Renal cortex interstitium (tissue), 15 donors: Measurements from ENCODE around the gene IKZF4. TPM values are rescaled to one million over a fixed set of nuclear protein-coding genes. Genes with fewer than 3 reads are reported as not detected.
A peak's percentile ranks its signal among the peaks of the same experiment; 100 is the strongest.
"Not testable (repeated sequence)": the region's sequence is repeated elsewhere in the genome, so short reads cannot be mapped to it uniquely, and the experiment has no call there.

ENCODE experiments used
- DNase-seq, 11 donors: peaks; one replicate each; pipeline ENCODE4 v3.0.0-alpha.2; 2013; ENCODE audit warnings: low read depth in 9 of 11, low spot score in 4 of 11; ENCODE audit errors: extremely low read depth in 1 of 11
- long read RNA-seq, 16 experiments: transcript quantifications; one replicate each; lab custom pipeline, GENCODE V29; 2026
- polyA plus RNA-seq, 3 donors: library from polyadenylated mRNA; unstranded; fragments of 120-200 nt; gene quantifications; one replicate each; pipeline ENCODE4 v1.2.1, GENCODE V29; 2013; ENCODE audit not compliant: insufficient read length in 3 of 3

IKZF4 gene
- polyA plus RNA-seq, result 10 to 100 TPM; 16.5 to 21.1 (median 16.6) TPM
- long read RNA-seq, donor 1, full-length matches to known transcripts, result 3 of 3 reads
- long read RNA-seq, donor 1, partial matches to known transcripts, result 0 of 3 reads
- long read RNA-seq, donor 1, other reads (novel, unspliced or antisense), result 0 of 3 reads
- long read RNA-seq, donor 2, partial matches to known transcripts, result 0 of 2 reads
- long read RNA-seq, donor 2, other reads (novel, unspliced or antisense), result 0 of 2 reads
- long read RNA-seq, donor 3, result 0 reads
- long read RNA-seq, donor 4, full-length matches to known transcripts, result 2 of 2 reads
- long read RNA-seq, donor 4, partial matches to known transcripts, result 0 of 2 reads
- long read RNA-seq, donor 4, other reads (novel, unspliced or antisense), result 0 of 2 reads
- long read RNA-seq, donor 5, result 0 reads
- long read RNA-seq, donor 6, partial matches to known transcripts, result 0 of 2 reads
- long read RNA-seq, donor 6, other reads (novel, unspliced or antisense), result 0 of 2 reads
- long read RNA-seq, donor 7, result 0 reads
- long read RNA-seq, donor 8, partial matches to known transcripts, result 0 of 3 reads
- long read RNA-seq, donor 8, other reads (novel, unspliced or antisense), result 0 of 3 reads
- long read RNA-seq, donor 9, partial matches to known transcripts, result 0 of 2 reads
- long read RNA-seq, donor 9, other reads (novel, unspliced or antisense), result 0 of 2 reads
- long read RNA-seq, donor 10, partial matches to known transcripts, result 0 of 3 reads
- long read RNA-seq, donor 10, other reads (novel, unspliced or antisense), result 0 of 3 reads
- long read RNA-seq, donor 11, partial matches to known transcripts, result 0 of 1 reads
- long read RNA-seq, donor 11, other reads (novel, unspliced or antisense), result 0 of 1 reads
- long read RNA-seq, donor 12, result 0 reads
- long read RNA-seq, donor 13, result 0 reads
- long read RNA-seq, donor 14, partial matches to known transcripts, result 0 of 1 reads
- long read RNA-seq, donor 14, other reads (novel, unspliced or antisense), result 0 of 1 reads
- long read RNA-seq, donor 15, result 0 reads
- long read RNA-seq, donor 16, full-length matches to known transcripts, result 8 of 8 reads
- long read RNA-seq, donor 16, partial matches to known transcripts, result 0 of 8 reads
- long read RNA-seq, donor 16, other reads (novel, unspliced or antisense), result 0 of 8 reads

DNA sequence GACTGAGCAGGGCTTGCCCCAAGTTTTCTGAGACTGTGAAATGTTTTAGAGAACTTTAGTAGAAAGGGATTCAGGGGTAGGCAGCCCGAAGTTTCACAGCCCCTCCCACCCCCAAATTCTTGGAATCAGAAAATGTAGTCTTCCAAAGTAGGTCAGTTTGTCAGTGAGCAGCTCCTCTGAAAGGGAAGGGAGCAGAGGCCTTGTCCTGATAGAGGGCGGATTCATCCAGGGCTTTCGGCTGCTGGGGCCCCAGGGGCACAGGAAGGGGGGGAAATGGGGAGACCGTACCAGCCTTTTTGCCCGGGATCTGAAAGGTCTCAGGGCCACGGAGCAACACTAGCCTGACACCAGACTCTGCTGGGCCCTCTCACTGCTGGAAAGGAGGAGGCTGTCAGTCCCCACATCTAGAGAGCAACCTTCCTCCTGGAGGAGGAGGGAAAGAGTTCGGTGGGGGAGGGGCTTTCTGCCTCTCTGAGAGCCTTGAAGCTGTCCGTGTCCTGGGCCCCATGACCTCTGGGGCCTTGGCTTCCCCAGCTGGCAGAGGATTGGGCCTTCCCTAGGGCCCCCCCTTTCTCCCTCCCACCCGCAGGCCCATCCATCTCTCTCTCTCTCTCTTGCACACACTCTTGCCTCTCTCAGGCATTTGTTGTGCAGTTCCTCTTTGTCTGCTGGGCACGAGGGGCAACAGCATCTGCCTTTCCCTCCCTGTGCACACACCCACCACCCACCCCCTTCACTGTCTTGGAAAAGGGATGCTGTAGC lies at the start of gene IKZF4:
IKZF4 (plus strand) TSS at position 621 of the 762 bp plus-strand sequence. CDS start 451 bp downstream, outside the sequence.
- peak in 9 of 11 donors; percentile 63 to 86 (median 80) for DNase-seq

GRCh38 chr12:55972042-55972441 lies 48.8 kb upstream of the IKZF4 start:
- DNase-seq, result no peak

GRCh38 chr12:55972456-55972855 lies 48.4 kb upstream of the IKZF4 start:
- no peak for DNase-seq

GRCh38 chr12:55972911-55973598 lies 47.8 kb upstream of the IKZF4 start:
- DNase-seq, result no peak

DNA sequence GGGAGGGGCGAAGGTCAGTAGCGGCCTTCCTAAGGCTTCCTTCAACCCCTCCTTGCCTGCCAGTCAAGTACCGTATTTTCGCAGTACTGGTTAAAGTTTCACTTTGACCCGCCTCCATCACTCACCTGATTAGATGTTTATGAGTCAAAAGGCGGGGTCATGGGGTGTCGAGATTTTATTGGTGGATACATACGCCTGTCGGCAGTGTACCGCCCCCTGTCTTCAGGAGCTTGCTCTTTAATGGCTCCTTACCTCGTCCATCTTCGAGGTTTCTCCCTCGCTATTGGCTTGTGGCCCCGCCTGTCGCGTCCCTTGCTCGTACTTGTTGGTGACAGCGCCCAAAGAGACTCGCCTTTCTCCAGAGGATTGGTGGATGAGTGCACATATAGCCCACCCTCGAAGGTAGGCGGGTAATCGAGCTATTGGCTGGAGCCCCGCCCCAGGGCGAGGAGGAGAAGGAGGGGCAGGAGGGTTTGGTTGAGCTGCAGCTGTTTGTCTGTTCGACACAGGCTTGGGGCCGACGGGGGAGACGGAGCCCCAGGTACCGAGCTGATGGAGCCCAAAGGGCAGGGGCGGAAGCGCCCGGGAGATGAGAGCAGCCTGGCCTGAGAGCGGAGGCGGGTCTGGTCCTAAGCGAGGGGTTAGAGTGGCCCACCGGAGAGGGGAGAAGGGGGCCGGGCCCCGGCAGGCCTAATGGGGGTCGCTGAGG lies 47.1 kb upstream of the IKZF4 start, which contains the start of gene RAB5B:
RAB5B (plus strand) TSS at position 480 of the 709 bp plus-strand sequence. CDS start 12,883 bp downstream, outside the sequence.
- peak; percentile 96 to 100 (median 99) for DNase-seq

DNA sequence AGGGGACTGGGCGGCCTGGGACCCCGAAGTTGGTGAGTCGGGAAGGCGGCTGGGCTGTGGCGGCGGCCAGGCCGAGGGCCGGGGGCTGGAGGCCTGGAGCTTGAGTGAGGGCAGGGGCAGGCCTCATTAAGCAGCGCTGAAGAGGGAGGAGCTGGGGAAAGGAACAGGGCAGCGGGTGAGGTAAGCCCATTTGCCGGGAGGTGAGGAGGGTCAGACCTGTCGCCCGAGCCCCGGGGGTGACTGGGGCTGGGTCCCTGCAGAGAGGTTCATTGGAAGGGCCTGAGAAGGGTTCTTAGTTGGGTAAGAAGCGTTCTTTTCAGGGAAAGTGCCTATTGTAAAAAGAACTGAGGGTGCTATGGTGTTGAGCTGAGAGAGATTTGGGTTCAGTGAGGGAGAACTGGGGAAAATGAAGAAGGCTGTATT lies 46.5 kb upstream of the IKZF4 start:
- peak in 3 of 11 donors; percentile 42 to 70 (median 54) for DNase-seq

- no peak for DNase-seq
Observed at GRCh38 chr12:55978393-55978792, 42.5 kb upstream of the IKZF4 start.

- DNase-seq, result no peak
Observed at GRCh38 chr12:55979069-55979468, 41.8 kb upstream of the IKZF4 start.

GRCh38 chr12:55981882-55982281 lies 39.0 kb upstream of the IKZF4 start:
- DNase-seq, result not testable (repeated sequence)

GRCh38 chr12:55982319-55982936 lies 38.4 kb upstream of the IKZF4 start:
- peak in 1 of 11 donors; percentile 33 for DNase-seq

- no peak for DNase-seq
Observed at GRCh38 chr12:55983232-55983842, 37.5 kb upstream of the IKZF4 start.

- no peak for DNase-seq
Observed at GRCh38 chr12:55984861-55985260, 36.0 kb upstream of the IKZF4 start.

GRCh38 chr12:55985341-55985740 lies 35.5 kb upstream of the IKZF4 start:
- no peak for DNase-seq

GRCh38 chr12:55985976-55986375 lies 34.9 kb upstream of the IKZF4 start:
- DNase-seq, result not testable (repeated sequence)

- no peak for DNase-seq
Observed at GRCh38 chr12:55991110-55991509, 29.7 kb upstream of the IKZF4 start.

- DNase-seq, result no peak
Observed at GRCh38 chr12:55993230-55993853, 27.5 kb upstream of the IKZF4 start.
